ENCODE results near the gene CUEDC1. TPM values are rescaled to one million over a fixed set of nuclear protein-coding genes. Genes with fewer than 3 reads are reported as not detected.

The CUEDC1 gene
- total and polyA plus RNA-seq, 2 of the 13 experiments (the other 11 are each of a cell fraction or from before 2014, with no cell fraction given) = 7.4 to 12.9 TPM

- TF ChIP-seq KLF16 (CRISPR knock-in tag; IDR thresholded peaks at IDR 0.05) = peak in 1 of 2 experiments; percentile 44; a peak in 1 of 4 replicates
- TF ChIP-seq JARID2 (CRISPR knock-in tag; IDR thresholded peaks at IDR 0.05; ENCODE audit: insufficient replicate concordance) = no peak
- TF ChIP-seq SRSF4 (IDR thresholded peaks at IDR 0.05; ENCODE audit: low read depth, low read length, poor library complexity, severe bottlenecking) = peak; percentile 65
- no peak for TF ChIP-seq ZKSCAN5 (CRISPR knock-in tag; IDR thresholded peaks at IDR 0.05)
- no peak for TF ChIP-seq ZNF292 (CRISPR knock-in tag; IDR thresholded peaks at IDR 0.05; ENCODE audit: borderline replicate concordance, low read depth)
- TF ChIP-seq JUN (CRISPR knock-in tag; IDR thresholded peaks at IDR 0.05) = no peak
- TF ChIP-seq POLR2A (IDR thresholded peaks at IDR 0.05; ENCODE audit: insufficient read depth in 1 of 2, low read depth in 2 of 2, low read length in 2 of 2) = peak in 1 of 2 experiments; percentile 67; a peak in 2 of 4 replicates
- TF ChIP-seq NR2F2 (IDR thresholded peaks at IDR 0.05; ENCODE audit: borderline replicate concordance, low read depth) = no peak
- no peak for TF ChIP-seq ZNF484 (CRISPR knock-in tag; IDR thresholded peaks at IDR 0.05; ENCODE audit: borderline replicate concordance, low read depth)
- TF ChIP-seq ZNF546 (CRISPR knock-in tag; conservative IDR thresholded peaks at IDR 0.05) = no peak
- TF ChIP-seq FOXA1 (IDR thresholded peaks at IDR 0.05) = no peak
- TF ChIP-seq FOXA1 (CRISPR knock-in tag; IDR thresholded peaks at IDR 0.05) = no peak
- TF ChIP-seq CEBPZ (IDR thresholded peaks at IDR 0.05; ENCODE audit: low read length) = no peak
- TF ChIP-seq ZMAT3 (CRISPR knock-in tag; conservative IDR thresholded peaks at IDR 0.05) = no peak
- 0 out of 2 replicates have a peak, but pooled peaks have one; percentile 14 for TF ChIP-seq TFDP2 (CRISPR knock-in tag; IDR thresholded peaks at IDR 0.05)
- no peak for TF ChIP-seq EEA1 (CRISPR knock-in tag; IDR thresholded peaks at IDR 0.05; ENCODE audit: borderline replicate concordance)
- TF ChIP-seq ZNF768 (CRISPR knock-in tag; IDR thresholded peaks at IDR 0.05) = no peak
- no peak for TF ChIP-seq ZNF773 (CRISPR knock-in tag; IDR thresholded peaks at IDR 0.05; ENCODE audit: borderline replicate concordance)
- TF ChIP-seq SMC3 (IDR thresholded peaks at IDR 0.05; ENCODE audit: low read length) = peak; percentile 72
- peak; percentile 50 for TF ChIP-seq RAD21 (CRISPR knock-in tag; IDR thresholded peaks at IDR 0.05)
- no peak for TF ChIP-seq ZSCAN25 (CRISPR knock-in tag; IDR thresholded peaks at IDR 0.05)
- no peak for TF ChIP-seq ZNF772 (CRISPR knock-in tag; IDR thresholded peaks at IDR 0.05)
- no peak for TF ChIP-seq ZNF616 (CRISPR knock-in tag; IDR thresholded peaks at IDR 0.05; ENCODE audit: low read depth)
- TF ChIP-seq MIXL1 (CRISPR knock-in tag; IDR thresholded peaks at IDR 0.05) = peak; percentile 50; the same call in 1 of the 2 replicates
- TF ChIP-seq ATF7 (IDR thresholded peaks at IDR 0.05) = no peak
- no peak for TF ChIP-seq ATF7 (CRISPR knock-in tag; IDR thresholded peaks at IDR 0.05)
- TF ChIP-seq MAFF (IDR thresholded peaks at IDR 0.05; ENCODE audit: low read depth, low read length) = peak; percentile 36; the same call in 1 of the 2 replicates
- TF ChIP-seq YEATS2 (CRISPR knock-in tag; IDR thresholded peaks at IDR 0.05; ENCODE audit: borderline replicate concordance) = no peak
- TF ChIP-seq DNMT1 (CRISPR knock-in tag; IDR thresholded peaks at IDR 0.05) = no peak
These were observed 44.3 kb upstream of the CUEDC1 start (continued) for GRCh38 chr17:57999496-58000017.

All from HepG2 (cell line).